GM12878 (cell line): Measurements from ENCODE around the gene EHBP1L1. TPM values are rescaled to one million over a fixed set of nuclear protein-coding genes. Genes with fewer than 3 reads are reported as not detected.

Experiments used
- ATAC-seq: fragments of 200-7000 bp; cut with Tn5 transposase; 3 replicates; pipeline ENCODE4 v1.9.1; 2020; ENCODE audit warnings: mild to moderate bottlenecking, moderate library complexity
- BruUV-seq: library from RNA; stranded (reverse); fragments of 400-500 nt; replicated peaks from 2 replicates; lab custom pipeline; 2021; lab: Mats Ljungman, UMichigan
- CTCF ChIA-PET: fragments of 300-600 bp; sonication (Branson Sonifier 250); formaldehyde crosslinking; extraction: SDS; loops from one replicate; lab custom pipeline; 2021; ENCODE audit warnings: inconsistent platforms; lab: Yijun Ruan, JAX
- POLR2A ChIA-PET: fragments of 350-600 bp; formaldehyde crosslinking; extraction: SDS; loops from one replicate; lab custom pipeline; 2021; ENCODE audit warnings: inconsistent platforms; lab: Charles Lee
- RAD21 ChIA-PET: fragments of 300-600 bp; sonication (Branson Sonifier 250); formaldehyde crosslinking; loops from one replicate; lab custom pipeline; 2023; ENCODE audit warnings: antibody characterized with exemption; ENCODE audit not compliant: unreplicated experiment; lab: Charles Lee
- SMC1A ChIA-PET: fragments of 300-600 bp; sonication (Branson Sonifier 250); formaldehyde crosslinking; loops from one replicate; lab custom pipeline; 2023; ENCODE audit not compliant: unreplicated experiment, uncharacterized antibody; lab: Charles Lee
- DNase-seq: peaks from one replicate; pipeline ENCODE4 v3.0.0-alpha.2; 2011; ENCODE audit warnings: low read depth, low spot score
- FAIRE-seq: peaks from 3 replicates; lab custom pipeline; 2011; peaks lifted over from hg19 to GRCh38; lab: Jason Lieb, UNC
- H2AFZ ChIP-seq: 2 replicates; pipeline ENCODE4 v1.6.0; 2011; ENCODE audit warnings: low read depth, low read length, control low read depth; ENCODE audit not compliant: control insufficient read depth
- H3K27ac ChIP-seq: 2 replicates; pipeline ENCODE4 v1.5.1; 2011; ENCODE audit warnings: control low read depth; ENCODE audit not compliant: control insufficient read depth, insufficient read depth
- H3K27me3 ChIP-seq, 2 experiments: replicated peaks in 1 of 2; 2 replicates each; pipeline versions ENCODE4 v1.6.0 to v1.6.1; 2011; ENCODE audit warnings: low read length in 1 of 2; ENCODE audit not compliant: control insufficient read depth in 2 of 2, insufficient read depth in 2 of 2
- H3K36me3 ChIP-seq, 2 experiments: 2 replicates each; pipeline ENCODE4 v1.5.1; 2011; ENCODE audit warnings: low read length in 1 of 2; ENCODE audit not compliant: control insufficient read depth in 2 of 2, insufficient read depth in 2 of 2
- H3K4me1 ChIP-seq: 2 replicates; pipeline ENCODE4 v1.6.1; 2011; ENCODE audit warnings: mild to moderate bottlenecking, low read length, moderate library complexity, mixed read lengths; ENCODE audit not compliant: control insufficient read depth, insufficient read depth
- H3K4me2 ChIP-seq: 2 replicates; pipeline ENCODE4 v1.6.0; 2011; ENCODE audit warnings: control low read depth; ENCODE audit not compliant: control insufficient read depth, insufficient read depth
- H3K4me3 ChIP-seq: fragments of 200-600 bp; sonication (generic); 2 replicates; pipeline ENCODE4 v1.5.1; 2016
- H3K79me2 ChIP-seq: 2 replicates; pipeline ENCODE4 v1.6.0; 2011; ENCODE audit warnings: low read length; ENCODE audit not compliant: control insufficient read depth, insufficient read depth
- H3K9ac ChIP-seq: 2 replicates; pipeline ENCODE4 v1.8.0; 2011; ENCODE audit warnings: low read length, control low read depth, mixed read lengths; ENCODE audit not compliant: control insufficient read depth, insufficient read depth
- H3K9me3 ChIP-seq: replicated peaks from 3 replicates; pipeline ENCODE4 v1.5.1; 2011; ENCODE audit warnings: mild to moderate bottlenecking, low read length; ENCODE audit not compliant: control insufficient read depth, insufficient read depth
- H4K20me1 ChIP-seq: 2 replicates; pipeline ENCODE4 v1.6.0; 2011; ENCODE audit not compliant: control insufficient read depth, insufficient read depth
- BRCA1 ChIP-seq: IDR thresholded peaks from 2 replicates; pipeline ENCODE4 v1.6.1; 2011; ENCODE audit warnings: low read depth, low read length, improper control_type of control experiment
- CBFB ChIP-seq: IDR thresholded peaks from 2 replicates; pipeline ENCODE4 v1.6.1; 2016; ENCODE audit warnings: antibody characterized with exemption, low read depth
- EED ChIP-seq: sonication (generic); IDR thresholded peaks from 2 replicates; pipeline ENCODE4 v1.6.1; 2016; ENCODE audit warnings: antibody characterized with exemption, low read depth
- GATAD2B ChIP-seq: fragments of 450-650 bp; conservative IDR thresholded peaks from 2 replicates; pipeline ENCODE4 v1.6.1; 2017; ENCODE audit warnings: low read depth, mild to moderate bottlenecking, moderate library complexity
- HDAC2 ChIP-seq: fragments of 200-600 bp; sonication (generic); IDR thresholded peaks from 2 replicates; pipeline ENCODE4 v1.6.1; 2017
- IRF3 ChIP-seq: fragments of 450-650 bp; IDR thresholded peaks from 2 replicates; pipeline ENCODE4 v1.6.1; 2014; ENCODE audit warnings: mild to moderate bottlenecking
- KAT2A ChIP-seq: conservative IDR thresholded peaks from 2 replicates; pipeline ENCODE4 v1.6.1; 2011; ENCODE audit warnings: low read depth, low read length; ENCODE audit not compliant: control insufficient read depth
- LARP7 ChIP-seq: fragments of 450-650 bp; IDR thresholded peaks from 2 replicates; pipeline ENCODE4 v1.6.1; 2017; ENCODE audit warnings: mild to moderate bottlenecking
- NFYA ChIP-seq: IDR thresholded peaks from 2 replicates; pipeline ENCODE4 v1.6.1; 2011; ENCODE audit warnings: low read depth, mild to moderate bottlenecking, low read length, improper control_type of control experiment, borderline replicate concordance
- NR2F1 ChIP-seq: fragments of 450-650 bp; conservative IDR thresholded peaks from 2 replicates; pipeline ENCODE4 v1.6.1; 2017; ENCODE audit warnings: mild to moderate bottlenecking
- POLR2A ChIP-seq: IDR thresholded peaks from 2 replicates; pipeline ENCODE4 v1.6.1; 2011; ENCODE audit warnings: low read depth, mild to moderate bottlenecking, low read length
- SIX5 ChIP-seq: IDR thresholded peaks from 2 replicates; pipeline ENCODE4 v1.6.1; 2011; ENCODE audit warnings: mild to moderate bottlenecking, low read depth, low read length, moderate library complexity; ENCODE audit not compliant: severe bottlenecking
- SMAD5 ChIP-seq: IDR thresholded peaks from 2 replicates; pipeline ENCODE4 v1.6.1; 2016; ENCODE audit warnings: antibody characterized with exemption, low read depth
- STAT3 ChIP-seq: IDR thresholded peaks from 2 replicates; pipeline ENCODE4 v1.6.1; 2011; ENCODE audit warnings: low read depth, low read length, improper control_type of control experiment
- SUPT20H ChIP-seq: IDR thresholded peaks from 2 replicates; pipeline ENCODE4 v1.6.1; 2011; ENCODE audit warnings: low read depth, mild to moderate bottlenecking, low read length, moderate library complexity, borderline replicate concordance; ENCODE audit not compliant: control insufficient read depth
- YBX1 ChIP-seq: fragments of 450-650 bp; IDR thresholded peaks from 2 replicates; pipeline ENCODE4 v1.6.1; 2016; ENCODE audit warnings: antibody characterized with exemption
- YY1 ChIP-seq: IDR thresholded peaks from 2 replicates; pipeline ENCODE4 v1.6.1; 2011; ENCODE audit warnings: low read depth, mild to moderate bottlenecking, low read length
- WGBS: methylation state at CpG from one replicate; pipeline ENCODE4 v1.1.6; 2016; ENCODE audit warnings: low lambda C conversion rate; ENCODE audit not compliant: insufficient replicate concordance, insufficient coverage; ENCODE audit errors: missing lambda C conversion rate; 5-methylcytosine and 5-hydroxymethylcytosine counted together
- in situ Hi-C: fragments of 300-500 bp; cut with MboI; formaldehyde crosslinking; loops from 9 replicates; pipeline ENCODE4 v1.14.3; 2018; ENCODE audit warnings: mixed read lengths
- intact Hi-C: fragments of 100-400 bp; cut with micrococcal nuclease; formaldehyde crosslinking; loops from one replicate; pipeline ENCODE4 v1.14.2; 2022; ENCODE audit not compliant: unreplicated experiment
- polyA plus RNA-seq, 11 experiments: library from polyadenylated mRNA; depleted of rRNA in 4 of 11; unstranded in 6 of 11; stranded (reverse) in 5 of 11; fragments of >200 nt; fragmentation: Nextera tagmentation in 4 of 11; fragmentation: Illumina TruSeq in 1 of 11; extraction: Ambion mirVana in 4 of 11; extraction: Trizol in 1 of 11; gene quantifications; 1 replicate in 1 of 11; 2 replicates in 10 of 11; pipeline versions ENCODE4 v1.2.1 to v1.2.3, GENCODE V29; 2011 to 2016; ENCODE audit warnings: inconsistent platforms in 2 of 11, missing spikeins in 2 of 11, low read depth in 1 of 11
- total RNA-seq, 4 experiments: library from RNA; depleted of rRNA in 3 of 4; stranded (reverse); fragments of >200 nt in 3 of 4; fragmentation: Illumina TruSeq in 1 of 4; extraction: Trizol in 1 of 4; gene quantifications; 2 replicates each; pipeline versions ENCODE4 v1.2.1 to v1.2.3, GENCODE V29; 2013 to 2021

The EHBP1L1 gene
- total and polyA plus RNA-seq, 10 of the 15 experiments (the other 5 are each of a cell fraction or from before 2014, with no cell fraction given): 0.06 to 99.4 (median 32.7) TPM

- POLR2A ChIA-PET: interaction anchor here (0.6 to 7.6 kb wide), 14 partner anchors 9 to 254 kb away, joined by 3 to 100 read pairs (median 11); partner anchors contain the start of genes CCDC85B, PCNX3, RELA and RNASEH2C
- no peaks in the 10 kb centered on the region for H3K27me3 ChIP-seq
- CTCF ChIA-PET: interaction anchor here (1.1 to 2.9 kb wide), 6 partner anchors 11 to 69 kb away, joined by 3 to 14 read pairs (median 10); partner anchors contain the start of gene RELA
- no TSS peak for BruUV-seq
- peaks cover 12 to 24% of the 10 kb centered on the region in 2 experiments for H3K36me3 ChIP-seq
- H3K4me1 ChIP-seq: peaks cover 30% of the 10 kb centered on the region
- no peak overlapping the region for H3K4me2 ChIP-seq
- TF ChIP-seq GATAD2B (no peak), NR2F1 (peak; percentile 76)
- TF ChIP-seq, all 136 proteins: peak for 1
- 79% methylated on average over 2 of the region's 3 CpGs for WGBS
- Histone ChIP-seq H3K9ac (no peak overlapping the region), H3K4me3 (no peak overlapping the region), H3K9me3 (no peaks in the 10 kb centered on the region), H3K79me2 (peaks cover 37% of the 10 kb centered on the region), H4K20me1 (no peaks in the 10 kb centered on the region), H2AFZ (no peak overlapping the region), H3K27ac (peak overlapping the region; percentile 45)
- in situ Hi-C loops (no loop called here), intact Hi-C loops (no loop called here)
- ChIA-PET SMC1A (interaction anchor here (2.3 kb wide), 1 partner anchor 22 kb away, joined by 13 read pairs; the partner anchor contains the start of gene PCNX3), RAD21 (interaction anchor here (1.4 to 2.9 kb wide), 8 partner anchors 11 to 150 kb away, joined by 4 to 23 read pairs (median 10); partner anchors contain the start of genes OVOL1, PCNX3 and RELA)
- FAIRE-seq: no peak
- no peak for DNase-seq
- no peak for ATAC-seq
Observed at GRCh38 chr11:65637032-65637557, 61.2 kb downstream of the EHBP1L1 start.

GRCh38 chr11:65637794-65638419 lies 62.1 kb downstream of the EHBP1L1 start, which contains the start of gene SIPA1:
Gene SIPA1 (plus strand): TSS chr11:65638101. CDS start chr11:65640922, 2,821 bp downstream.
- SMC1A ChIA-PET: interaction anchor here (1.0 to 3.6 kb wide), 9 partner anchors 10 to 67 kb away, joined by 3 to 33 read pairs (median 6); partner anchors contain the start of genes PCNX3 and RELA
- no peaks in the 10 kb centered on the region for H3K9me3 ChIP-seq
- H3K27me3 ChIP-seq: no peaks in the 10 kb centered on the region
- intact Hi-C loops: loop anchor here (2.0 kb wide), 2 partner anchors 15 to 23 kb away; partner anchors contain the start of genes MAP3K11 and PCNX3
- H2AFZ ChIP-seq: peak within 1 kb of the TSS; percentile 32
- H3K4me2 ChIP-seq: peak within 1 kb of the TSS; percentile 99
- in situ Hi-C loops: no loop called here
- no peak for DNase-seq
- WGBS: 1% methylated on average over 46 of the region's 46 CpGs
- peak within 1 kb of the TSS; percentile 85 for H3K4me3 ChIP-seq
- ATAC-seq: peak; percentile 59
- CTCF ChIA-PET: interaction anchor here (0.9 to 2.9 kb wide), 15 partner anchors 12 to 222 kb away, joined by 3 to 14 read pairs (median 8); partner anchors contain the start of genes FAM89B, MUS81, PCNX3 and RELA
- H3K9ac ChIP-seq: peak within 1 kb of the TSS; percentile 72
- no TSS peak for BruUV-seq
- peak; percentile 79 for FAIRE-seq
- POLR2A ChIA-PET: interaction anchor here (0.5 to 7.6 kb wide), 27 partner anchors 10 to 1923 kb away, joined by 3 to 100 read pairs (median 4); partner anchors contain the start of genes CCDC85B, MALAT1, MUS81 and PCNX3
- H3K36me3 ChIP-seq: peaks cover 14 to 28% of the 10 kb centered on the region in 2 experiments
- RAD21 ChIA-PET: interaction anchor here (0.7 to 2.9 kb wide), 15 partner anchors 11 to 151 kb away, joined by 3 to 23 read pairs (median 4); partner anchors contain the start of genes EHBP1L1, OVOL1, PCNX3 and RELA
- H3K4me1 ChIP-seq: peaks cover 34% of the 10 kb centered on the region
- H4K20me1 ChIP-seq: no peaks in the 10 kb centered on the region
- H3K27ac ChIP-seq: peak within 1 kb of the TSS; percentile 89
- peaks cover 42% of the 10 kb centered on the region for H3K79me2 ChIP-seq
- TF ChIP-seq SMAD5 (0 out of 2 replicates have a peak, but pooled peaks have one; percentile 19), CBFB (no peak), BRCA1 (no peak), NFYA (no peak), HDAC2 (no peak), POLR2A (peak; percentile 81), STAT3 (no peak), SIX5 (no peak), IRF3 (no peak), LARP7 (peak; percentile 79), EED (no peak), YY1 (no peak), YBX1 (no peak), KAT2A (no peak), SUPT20H (no peak)
